Measurements from ENCODE around the gene LRRC8E.
"Not testable (repeated sequence)": the region's sequence is repeated elsewhere in the genome, so short reads cannot be mapped to it uniquely, and the experiment has no call there.

The LRRC8E gene

DNA sequence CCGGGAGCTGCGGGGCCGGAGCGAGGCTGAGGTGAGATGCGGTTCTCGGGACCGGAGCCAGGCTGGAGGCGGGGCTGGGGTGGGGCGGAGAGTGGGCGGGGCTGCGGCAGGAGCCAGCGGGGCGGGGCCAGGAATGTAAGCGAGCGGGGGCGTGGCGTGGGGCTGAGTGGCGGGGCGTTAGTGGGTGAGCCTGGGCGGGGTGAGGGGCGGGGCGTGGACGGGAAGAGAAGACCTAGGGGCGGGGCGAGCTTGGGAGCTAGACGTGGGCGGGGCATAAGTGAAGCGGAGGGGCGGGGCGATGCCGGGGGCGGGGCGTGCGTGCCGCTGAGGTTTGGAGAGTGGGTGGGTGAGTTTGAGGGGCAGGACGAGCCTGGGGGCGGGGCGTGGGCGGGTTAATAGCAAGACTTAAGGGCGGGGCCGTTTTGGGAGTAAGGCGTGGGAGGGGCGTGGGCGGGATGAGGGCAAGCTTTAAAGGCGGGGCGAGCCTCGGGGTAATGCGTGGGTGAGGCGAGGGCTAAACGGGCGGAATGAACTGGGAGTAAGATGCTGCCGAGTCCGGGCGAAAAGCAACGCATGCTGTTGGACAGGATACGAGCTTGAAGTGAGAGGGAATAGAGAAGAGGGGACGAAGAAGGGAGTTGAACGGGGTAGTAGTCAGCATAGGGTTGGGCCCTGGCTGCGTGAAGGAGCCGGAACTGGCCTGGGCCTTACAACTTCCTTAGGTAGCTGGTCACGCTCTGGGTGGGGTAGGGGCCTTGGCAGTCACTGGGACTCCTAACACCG, 32.4 kb downstream of the LRRC8E start:
- peak; percentile 100 for DNase-seq (ENCODE audit: low read depth)

DNA sequence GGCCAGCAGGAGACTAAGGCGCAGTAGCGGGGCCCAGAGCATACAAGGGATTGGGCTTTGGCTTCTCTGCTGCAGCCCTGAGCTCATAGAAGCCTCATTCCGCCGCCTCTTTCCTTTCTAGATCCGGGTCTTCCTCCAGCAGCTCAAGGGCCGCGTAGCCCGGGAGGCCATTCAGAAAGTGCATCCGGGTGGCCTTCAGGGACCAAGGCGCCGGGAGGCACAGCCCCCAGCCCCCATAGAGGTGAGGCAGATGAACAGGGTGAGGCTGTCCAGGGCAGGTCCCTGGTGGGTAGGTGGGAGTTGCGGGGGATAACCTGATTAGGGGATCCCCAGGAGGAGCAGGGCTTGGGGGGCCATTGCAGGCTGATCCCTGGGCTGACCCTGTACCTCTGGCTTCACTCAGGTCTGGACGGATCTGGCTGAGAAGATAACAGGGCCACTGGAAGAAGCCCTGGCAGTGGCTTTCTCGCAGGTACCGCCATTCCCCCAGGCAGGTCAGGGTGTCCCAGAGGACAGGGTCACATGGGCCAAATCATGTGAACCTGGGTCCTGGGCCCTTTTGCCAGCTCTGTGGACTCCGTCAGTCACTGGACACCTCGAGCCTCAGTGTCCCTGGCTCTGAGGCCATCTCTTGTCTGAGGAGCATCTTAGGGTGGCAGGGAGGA, 33.1 kb downstream of the LRRC8E start:
- DNase-seq (ENCODE audit: low read depth) = no peak

DNA sequence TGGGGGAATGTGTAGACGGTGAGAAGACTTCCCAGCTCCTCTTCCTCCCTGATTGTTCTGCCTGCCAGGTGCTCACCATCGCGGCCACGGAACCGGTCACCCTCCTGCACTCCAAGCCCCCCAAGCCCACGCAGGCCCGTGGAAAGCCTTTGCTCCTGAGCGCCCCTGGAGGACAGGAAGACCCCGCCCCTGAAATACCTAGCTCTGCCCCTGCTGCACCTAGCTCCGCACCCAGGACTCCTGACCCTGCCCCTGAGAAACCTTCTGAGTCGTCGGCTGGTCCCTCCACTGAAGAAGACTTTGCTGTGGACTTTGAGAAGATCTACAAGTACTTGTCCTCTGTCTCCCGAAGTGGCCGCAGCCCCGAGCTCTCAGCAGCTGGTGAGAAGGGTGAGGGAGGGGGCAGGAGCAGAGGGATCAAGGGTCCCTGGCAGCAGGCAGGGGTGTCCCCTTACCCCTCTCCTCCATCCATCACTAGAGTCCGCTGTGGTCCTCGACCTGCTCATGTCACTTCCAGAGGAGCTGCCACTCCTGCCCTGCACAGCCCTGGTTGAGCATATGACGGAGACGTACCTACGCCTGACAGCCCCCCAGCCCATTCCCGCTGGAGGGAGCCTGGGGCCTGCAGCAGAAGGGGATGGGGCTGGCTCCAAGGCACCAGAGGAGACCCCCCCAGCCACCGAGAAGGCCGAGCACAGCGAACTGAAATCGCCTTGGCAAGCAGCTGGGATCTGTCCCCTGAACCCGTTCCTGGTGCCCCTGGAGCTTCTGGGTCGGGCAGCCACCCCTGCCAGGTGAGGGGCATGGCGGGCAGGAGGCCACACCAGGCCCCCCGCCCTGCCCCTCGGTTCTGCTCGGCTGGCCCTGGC, 33.9 kb downstream of the LRRC8E start:
- no peak for DNase-seq (ENCODE audit: low read depth)

DNA sequence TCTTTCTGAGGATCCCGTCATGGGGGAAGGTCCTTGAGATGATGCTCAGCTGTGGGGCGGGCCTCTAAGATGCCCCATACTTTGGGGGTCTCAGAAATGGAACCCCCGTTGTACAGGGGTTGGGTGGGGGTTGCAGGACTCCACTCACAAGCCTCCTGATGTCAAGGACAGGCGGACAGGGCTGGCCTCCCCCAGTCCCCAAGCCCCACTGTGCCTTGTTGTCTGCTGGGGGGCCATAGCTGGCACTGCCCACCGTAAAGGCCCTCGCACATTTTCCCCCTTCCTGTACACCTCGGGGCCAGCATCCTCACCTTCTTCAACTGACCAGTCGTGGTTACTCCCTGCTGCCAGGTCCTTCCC, 34.5 kb downstream of the LRRC8E start:
- no peak for DNase-seq (ENCODE audit: low read depth)

DNA sequence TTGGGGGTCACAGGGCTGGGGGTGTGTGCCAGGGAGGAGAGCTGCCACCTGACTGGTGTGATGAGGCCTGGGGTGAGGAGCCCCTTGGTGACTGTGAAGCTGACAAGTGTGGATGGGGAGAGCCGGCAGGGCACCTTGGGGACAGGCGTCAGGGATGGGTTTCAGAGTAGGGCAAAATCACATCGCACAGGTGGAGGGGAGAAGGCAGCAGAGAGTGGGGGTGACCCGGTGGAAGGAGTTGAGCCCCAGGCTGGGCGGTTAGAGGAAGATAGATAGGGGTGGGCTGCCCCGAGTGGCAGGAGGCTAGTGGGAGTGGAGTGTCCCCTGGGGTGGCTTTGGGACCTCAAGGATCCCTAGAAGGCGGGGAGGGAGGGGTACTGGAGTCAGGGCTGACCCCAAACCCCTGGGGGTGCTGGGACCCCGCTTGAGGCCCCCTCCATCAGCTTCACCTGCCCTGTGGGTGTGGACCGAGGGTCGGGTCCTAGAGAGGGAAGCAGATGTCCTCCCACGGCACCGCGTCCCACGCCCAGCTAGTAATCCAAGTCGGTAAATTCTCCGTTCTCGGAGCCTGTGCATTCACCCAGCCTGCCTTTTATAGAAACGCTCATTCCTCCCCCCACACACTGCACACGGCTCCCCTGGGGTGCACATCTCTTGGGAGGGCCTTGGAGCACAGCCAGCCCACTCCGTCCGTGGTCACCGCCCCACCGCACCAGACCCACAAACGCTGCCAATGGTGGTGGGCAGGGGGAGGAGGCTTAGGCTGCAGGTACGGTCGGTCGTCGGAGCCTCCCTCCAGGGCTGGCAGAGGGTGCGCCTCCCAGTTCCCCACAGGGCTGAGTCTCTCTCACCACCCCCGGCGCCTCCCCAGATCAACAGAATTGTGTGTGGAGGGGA, 35.2 kb downstream of the LRRC8E start:
- DNase-seq (ENCODE audit: low read depth) = no peak

DNA sequence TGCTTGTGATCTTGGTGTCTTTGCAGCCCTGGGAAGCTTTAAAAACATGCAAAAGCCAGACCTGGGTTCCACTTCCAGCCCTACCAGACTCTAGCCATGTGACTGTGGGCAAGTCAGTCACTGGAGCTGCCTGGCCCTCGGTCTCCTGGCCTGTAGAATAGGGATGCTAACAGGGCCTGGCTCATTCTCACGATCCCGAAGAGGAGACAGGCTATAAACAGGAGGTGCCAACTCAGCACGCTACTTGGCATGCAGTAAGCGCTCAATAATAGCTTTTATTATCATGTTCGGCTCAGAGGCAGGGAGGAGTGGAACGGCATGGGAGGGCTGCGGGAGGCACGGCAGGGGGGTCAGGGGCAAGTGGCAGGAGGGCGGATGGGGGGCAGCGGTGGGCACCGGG, 35.9 kb downstream of the LRRC8E start:
- no peak for DNase-seq (ENCODE audit: low read depth)

DNA sequence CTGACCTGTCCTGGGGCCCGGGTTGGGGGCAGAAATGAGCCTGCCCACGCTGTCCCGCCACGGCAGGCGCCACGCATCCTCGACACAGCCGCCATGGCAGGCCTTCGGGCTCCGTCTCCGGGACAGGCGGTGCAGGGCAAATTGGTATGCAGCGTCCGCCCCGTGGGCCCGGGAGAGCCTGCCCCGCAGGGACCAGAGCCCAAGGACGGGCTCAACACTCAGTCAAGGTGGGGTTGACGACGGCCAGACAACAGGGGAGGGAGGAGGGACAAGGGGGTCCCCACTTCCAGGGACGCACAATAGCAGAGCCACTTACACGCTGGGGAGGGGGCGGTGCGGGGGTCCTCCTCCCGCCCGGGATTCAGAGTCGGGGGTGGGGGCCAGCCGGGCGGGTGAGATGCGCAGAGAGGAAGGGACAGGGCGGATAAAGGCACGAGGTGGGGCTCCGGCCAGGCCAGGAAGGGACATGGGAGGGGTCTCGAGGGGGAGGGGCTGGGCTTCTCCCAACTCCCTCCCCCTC, 36.4 kb downstream of the LRRC8E start:
- DNase-seq (ENCODE audit: low read depth) = no peak

DNA sequence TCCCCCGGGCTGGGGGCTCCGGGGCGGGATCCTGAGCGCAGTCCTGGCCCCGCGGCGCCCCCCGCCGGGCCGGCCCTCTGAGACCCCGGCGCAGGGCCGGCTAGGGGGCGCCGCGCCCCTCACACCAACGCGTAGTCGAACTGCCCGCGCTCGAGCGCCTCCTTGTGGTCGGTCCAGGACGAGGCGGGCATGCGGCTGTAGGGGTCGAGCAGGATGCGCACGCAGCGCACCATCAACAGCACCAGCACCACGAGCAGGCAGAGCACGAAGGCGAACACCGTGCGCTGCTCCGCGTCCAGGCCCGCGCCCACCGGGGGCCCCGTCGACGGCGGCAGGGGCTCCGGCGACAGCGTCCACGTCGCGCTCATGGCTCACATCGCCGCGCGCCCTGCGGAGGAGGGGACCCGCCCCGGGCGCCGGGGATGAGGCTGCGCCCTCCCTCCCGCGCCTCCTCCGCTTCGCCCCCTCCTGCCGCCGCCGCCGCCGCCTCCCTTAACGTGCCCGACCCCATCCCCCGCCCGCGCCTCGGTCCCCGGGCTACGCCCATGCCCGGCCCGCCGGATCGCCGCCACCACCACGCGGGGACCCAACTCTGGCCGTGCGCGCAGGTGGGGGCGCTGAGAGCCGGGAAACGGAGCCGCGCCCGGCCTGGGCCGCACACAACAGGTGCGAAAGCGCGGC, 37.0 kb downstream of the LRRC8E start:
- peak; percentile 68 for DNase-seq (ENCODE audit: low read depth)

DNA sequence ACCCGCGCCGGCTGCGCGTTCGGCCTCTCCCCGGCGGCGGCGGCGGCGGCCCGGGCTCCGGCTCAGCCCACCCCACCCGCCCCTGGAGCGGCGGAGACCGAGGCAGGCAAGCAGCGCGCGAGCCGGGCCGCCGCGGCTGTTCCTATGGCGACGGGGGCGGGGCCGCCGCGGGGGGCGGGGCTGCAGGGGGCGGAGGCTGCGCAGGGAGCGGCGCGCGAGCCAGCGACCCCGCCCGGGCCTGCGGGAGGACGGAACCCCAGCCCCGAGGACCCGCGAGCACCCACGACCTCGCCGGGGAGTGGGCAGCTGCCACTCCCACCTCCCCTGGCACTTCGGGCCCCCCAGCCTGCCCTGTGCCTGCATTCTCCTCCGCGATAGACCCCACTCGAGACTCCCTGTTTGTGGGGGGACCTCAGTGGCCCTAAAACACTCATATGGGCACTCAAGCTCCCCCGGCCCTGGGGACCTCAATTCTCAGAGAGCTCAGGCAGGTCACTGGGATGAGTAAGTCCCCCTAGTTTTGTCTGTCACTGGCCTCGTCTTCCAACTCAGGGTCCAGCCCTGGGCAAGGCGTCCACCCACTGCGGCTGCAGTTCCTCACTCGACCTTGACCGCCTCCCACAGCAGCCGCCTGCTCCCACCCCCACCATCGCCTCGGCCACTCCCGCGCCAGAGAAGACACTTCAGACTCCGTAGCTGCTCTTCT, 37.9 kb downstream of the LRRC8E start, which contains the start of gene CTXN1:
CTXN1 (minus strand) TSS at position 115 of the 706 bp plus-strand sequence. CDS start 597 bp downstream, outside the sequence.
- peak; percentile 76 for DNase-seq (ENCODE audit: low read depth)

DNA sequence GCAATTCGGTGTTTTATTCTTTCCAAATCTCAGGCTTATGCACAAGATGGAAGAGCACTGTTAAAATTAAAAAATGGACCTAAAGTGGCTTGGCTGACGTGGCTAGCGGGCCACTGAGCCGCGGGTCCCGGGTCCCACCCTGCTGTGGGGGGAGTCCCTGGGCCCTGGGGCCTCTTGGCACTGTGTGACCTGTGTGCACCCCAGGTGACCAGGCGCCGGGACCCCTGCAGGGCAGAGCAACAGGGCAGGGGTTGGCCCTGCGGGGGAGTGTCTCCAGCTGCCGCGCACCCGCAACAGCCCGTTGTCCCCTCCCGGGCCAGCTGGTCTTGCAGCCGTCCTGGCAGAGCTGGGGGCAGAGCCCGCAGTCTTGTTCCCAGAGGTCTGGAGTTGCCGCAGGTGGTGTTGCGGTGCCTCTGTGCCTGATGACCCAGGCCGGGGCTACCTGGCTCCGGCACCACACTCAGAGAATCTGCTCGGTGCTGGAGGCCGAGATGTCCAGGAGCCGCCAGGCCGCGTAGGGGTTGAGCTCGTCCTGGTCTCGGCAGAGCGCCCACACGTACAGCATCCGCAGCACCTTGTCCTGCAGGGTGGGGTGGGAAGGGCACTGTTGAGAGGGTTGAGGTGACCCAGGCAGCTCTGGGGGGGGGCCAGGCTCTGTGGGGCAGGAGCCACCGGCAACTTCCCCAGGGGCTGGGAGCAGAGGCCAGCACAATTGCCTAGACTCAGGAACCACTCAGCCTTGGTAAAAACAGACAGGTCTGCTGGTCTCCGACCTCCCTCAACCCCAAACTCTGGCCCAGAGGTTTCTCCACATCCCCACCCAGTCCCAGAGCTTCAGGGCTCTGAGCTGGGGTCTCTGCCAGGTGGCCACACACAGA, 38.7 kb downstream of the LRRC8E start:
- no peak for DNase-seq (ENCODE audit: low read depth)

DNA sequence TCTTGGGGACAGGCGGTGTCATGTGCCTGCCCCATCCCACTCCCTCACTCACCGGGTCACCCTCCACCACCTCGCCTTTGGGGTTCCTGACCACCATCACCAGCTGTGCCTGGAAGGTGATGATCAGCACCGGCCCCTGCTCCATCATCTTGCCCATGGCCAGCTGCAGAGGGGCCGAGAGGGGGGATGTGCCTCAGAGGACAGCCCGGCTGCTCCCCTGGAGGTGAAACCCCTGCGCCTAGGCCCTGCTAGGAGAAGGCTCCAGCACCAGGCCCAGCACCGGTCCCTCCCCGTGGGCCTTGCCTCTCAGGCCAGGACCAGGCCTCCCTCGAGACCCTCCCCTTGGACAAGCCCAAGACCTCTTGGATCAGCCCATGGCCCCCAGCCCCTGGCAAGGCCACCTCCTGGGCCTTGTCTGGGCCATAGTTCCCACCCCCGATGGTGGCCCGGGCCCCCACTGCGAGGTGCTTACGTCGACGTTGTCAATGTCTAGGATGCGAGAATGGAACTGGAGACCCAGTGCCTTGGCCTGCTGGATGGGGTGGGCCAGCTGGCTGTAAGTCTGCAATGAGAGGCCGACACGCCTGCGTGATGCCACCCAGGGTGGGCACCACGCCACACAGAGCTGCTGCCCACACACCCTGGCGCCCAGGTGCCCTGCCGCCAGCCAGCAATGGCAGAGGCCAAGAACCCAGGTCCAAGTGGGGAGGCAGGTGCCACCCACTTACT, 39.5 kb downstream of the LRRC8E start:
- no peak for DNase-seq (ENCODE audit: low read depth)

DNA sequence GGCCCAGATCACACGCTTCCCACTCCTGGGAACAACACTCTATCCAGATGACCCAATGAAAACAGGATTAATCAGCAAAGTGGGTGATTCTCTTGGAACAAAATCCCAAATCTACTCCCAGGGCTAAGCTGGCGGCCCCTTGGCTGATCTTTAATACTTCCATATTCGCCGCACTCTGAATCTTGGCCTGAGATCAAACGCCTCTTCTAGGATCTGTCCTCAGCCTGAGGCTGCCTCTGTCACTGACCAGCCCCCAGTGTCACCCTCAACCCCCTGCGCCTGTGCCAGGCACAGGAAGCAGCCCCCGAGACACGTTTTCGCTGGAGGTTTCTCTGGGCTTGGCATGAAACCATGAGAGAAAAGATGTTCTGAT, 40.0 kb downstream of the LRRC8E start:
- no peak for DNase-seq (ENCODE audit: low read depth)

DNA sequence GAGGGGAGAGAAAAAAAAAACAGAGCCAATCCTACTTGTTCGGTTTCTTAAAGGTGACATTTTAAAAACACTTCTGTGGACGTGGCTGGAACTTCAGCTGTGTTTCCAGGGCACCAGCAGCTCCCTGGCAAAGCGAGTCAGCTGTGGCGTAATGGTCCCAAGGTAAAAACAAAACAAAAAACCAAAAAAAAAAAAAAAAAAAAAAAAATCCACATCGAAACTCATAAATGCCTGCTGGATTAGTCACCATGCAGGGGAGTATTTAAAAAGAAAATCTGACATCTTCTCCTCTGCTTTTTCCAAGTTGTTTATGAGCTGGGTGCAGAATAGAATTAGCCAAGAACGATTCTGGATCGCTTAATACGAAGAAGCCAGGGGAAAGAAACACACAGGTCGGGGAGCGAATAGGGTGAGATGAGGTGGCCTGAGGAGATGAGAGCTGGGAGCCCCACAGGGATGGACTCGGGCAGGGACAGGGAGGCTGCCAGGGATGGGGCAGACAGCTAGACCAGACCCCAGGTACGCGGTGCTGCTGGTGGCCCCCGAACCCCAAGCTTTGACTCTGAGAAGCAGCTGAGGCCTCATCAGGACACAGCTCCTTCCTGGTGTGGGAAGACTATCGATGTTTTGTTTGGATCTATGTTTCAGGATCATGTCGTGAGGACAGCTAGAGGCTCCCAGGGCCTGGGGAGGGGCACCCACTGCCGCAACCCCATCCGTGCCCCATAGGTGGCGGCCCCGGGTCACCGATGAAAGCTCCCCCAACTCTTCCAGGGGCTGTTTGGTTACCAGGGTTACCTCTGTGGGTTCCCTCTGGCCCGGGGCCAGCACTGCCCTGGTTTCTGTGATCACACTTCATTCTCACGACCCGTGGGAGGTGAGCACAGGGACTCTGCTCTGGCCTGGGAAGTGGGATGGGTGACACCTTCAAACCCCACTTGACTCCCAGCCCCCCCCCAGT, 40.7 kb downstream of the LRRC8E start:
- peak; percentile 70 for DNase-seq (ENCODE audit: low read depth)

DNA sequence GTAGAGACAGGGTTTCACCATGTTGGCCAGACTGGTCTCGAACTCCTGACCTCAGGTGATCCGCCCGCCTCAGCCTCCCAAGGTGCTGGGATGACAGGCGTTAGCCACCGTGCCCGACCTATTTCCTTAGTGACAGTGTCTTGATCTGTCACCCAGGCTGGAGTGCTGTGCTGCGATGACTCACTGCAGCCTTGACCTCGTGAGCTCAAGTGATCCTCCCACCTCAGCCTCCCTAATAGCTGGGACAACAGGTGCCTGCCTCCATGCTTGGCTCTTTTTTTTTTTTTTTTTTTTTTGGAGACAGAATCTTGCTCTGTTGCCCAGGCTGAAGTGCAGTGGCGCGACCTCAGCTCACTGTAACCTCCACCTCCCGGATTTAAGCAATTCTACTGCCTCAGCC, 41.7 kb downstream of the LRRC8E start:
- DNase-seq (ENCODE audit: low read depth) = not testable (repeated sequence)

DNA sequence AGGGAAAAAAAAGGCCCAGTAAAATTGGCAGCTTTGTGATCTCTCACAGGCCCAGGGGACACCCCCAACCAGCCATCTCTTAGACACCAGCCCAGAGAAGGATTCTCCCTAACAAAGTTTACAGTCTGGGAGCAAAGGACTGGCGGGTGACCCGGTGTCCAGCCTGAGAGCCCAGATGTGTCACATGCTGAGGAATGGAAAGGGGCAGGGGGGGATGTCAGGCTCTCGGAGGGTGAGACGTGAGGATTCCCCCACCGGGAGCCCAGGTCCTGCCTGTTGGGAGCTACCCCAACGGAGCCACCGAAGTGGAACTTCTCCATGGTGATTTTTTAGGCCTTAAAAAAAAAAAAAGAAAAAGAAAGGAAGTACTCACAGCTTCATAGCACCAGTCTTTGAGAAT, 42.5 kb downstream of the LRRC8E start:
- no peak for DNase-seq (ENCODE audit: low read depth)

DNA sequence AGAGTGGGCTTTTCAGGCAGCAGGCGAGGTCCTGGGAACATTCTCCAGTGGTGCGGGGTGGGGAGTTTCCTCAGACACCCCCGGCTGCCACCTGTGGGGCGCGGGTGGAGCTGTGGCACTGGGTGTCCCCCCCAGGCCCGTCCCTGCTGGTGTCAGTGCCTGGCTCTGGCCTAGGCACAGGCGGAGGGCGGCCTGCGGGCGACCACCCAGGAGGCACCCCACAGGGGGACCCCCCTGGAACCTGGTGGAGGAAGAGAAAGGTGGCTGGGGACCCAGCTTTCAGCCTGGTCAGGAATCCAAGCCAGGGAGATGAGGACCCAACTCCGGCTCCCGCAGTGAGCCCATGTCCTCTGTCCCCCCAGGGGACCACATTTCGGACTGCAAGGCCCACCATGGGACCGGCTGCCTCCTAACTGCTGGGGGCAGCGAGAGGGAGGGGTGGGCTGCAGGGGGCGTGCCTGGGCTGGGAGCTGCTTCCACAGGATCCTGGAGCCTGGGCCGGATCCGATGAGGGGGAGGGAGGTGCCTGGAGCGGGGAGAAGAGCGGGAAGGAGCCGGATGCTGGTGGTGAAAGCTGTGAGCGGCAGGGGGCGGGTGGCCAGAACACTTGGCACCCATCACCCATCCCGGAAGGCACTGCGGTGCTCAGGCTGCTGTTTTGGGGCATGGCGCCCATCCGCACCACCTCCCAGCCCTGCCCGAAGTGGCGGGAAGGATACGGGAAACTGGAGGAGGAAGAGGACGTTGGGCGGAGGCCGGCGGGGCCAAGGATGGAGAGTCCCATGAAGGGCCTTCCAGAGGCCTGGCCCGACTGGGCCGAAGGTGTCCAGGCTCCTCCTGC, 43.1 kb downstream of the LRRC8E start:
- DNase-seq (ENCODE audit: low read depth) = no peak
